LoVo (cell line): ENCODE results near the gene SLC24A2.
"Not testable (repeated sequence)": the region's sequence is repeated elsewhere in the genome, so short reads cannot be mapped to it uniquely, and the experiment has no call there.

ENCODE experiments used
- DNase-seq: peaks from one replicate; pipeline ENCODE4 v3.0.0-alpha.2; 2016; ENCODE audit warnings: low spot score

The SLC24A2 gene

GRCh38 chr9:19788614-19789271 is at the start of gene SLC24A2:
SLC24A2 (minus strand) TSS chr9:19789037.
- no peak for DNase-seq

GRCh38 chr9:19833331-19833730 is 44.5 kb upstream of the SLC24A2 start:
- DNase-seq: not testable (repeated sequence)

- no peak for DNase-seq
Observed at GRCh38 chr9:19830796-19831195, 42.0 kb upstream of the SLC24A2 start.

- DNase-seq: no peak
Observed at GRCh38 chr9:19828576-19829109, 39.8 kb upstream of the SLC24A2 start.

- DNase-seq: no peak
Observed at GRCh38 chr9:19816769-19817168, 27.9 kb upstream of the SLC24A2 start.

GRCh38 chr9:19812194-19812593 is 23.4 kb upstream of the SLC24A2 start:
- DNase-seq: no peak

- DNase-seq: no peak
Observed at GRCh38 chr9:19809422-19810269, 20.8 kb upstream of the SLC24A2 start.

- DNase-seq: no peak
Observed at GRCh38 chr9:19807182-19807892, 18.5 kb upstream of the SLC24A2 start.

- DNase-seq: no peak
Observed at GRCh38 chr9:19804431-19804830, 15.6 kb upstream of the SLC24A2 start.

GRCh38 chr9:19800884-19801283 is 12.0 kb upstream of the SLC24A2 start:
- no peak for DNase-seq

- no peak for DNase-seq
Observed at GRCh38 chr9:19799784-19800183, 10.9 kb upstream of the SLC24A2 start.

- DNase-seq: no peak
Observed at GRCh38 chr9:19788152-19788551, 685 bp downstream of the SLC24A2 start.

GRCh38 chr9:19787672-19788071 is 1.2 kb downstream of the SLC24A2 start:
- no peak for DNase-seq

GRCh38 chr9:19785230-19785629 is 3.6 kb downstream of the SLC24A2 start:
- DNase-seq: no peak

- no peak for DNase-seq
Observed at GRCh38 chr9:19784136-19784535, 4.7 kb downstream of the SLC24A2 start.

GRCh38 chr9:19783500-19783899 is 5.3 kb downstream of the SLC24A2 start:
- DNase-seq: no peak

- no peak for DNase-seq
Observed at GRCh38 chr9:19782005-19782404, 6.8 kb downstream of the SLC24A2 start.

GRCh38 chr9:19781240-19781639 is 7.6 kb downstream of the SLC24A2 start:
- no peak for DNase-seq

GRCh38 chr9:19771446-19771845 is 17.4 kb downstream of the SLC24A2 start:
- DNase-seq: no peak

GRCh38 chr9:19770973-19771372 is 17.9 kb downstream of the SLC24A2 start:
- DNase-seq: no peak

- DNase-seq: no peak
Observed at GRCh38 chr9:19769213-19769612, 19.6 kb downstream of the SLC24A2 start.

GRCh38 chr9:19768798-19769197 is 20.0 kb downstream of the SLC24A2 start:
- DNase-seq: no peak

- no peak for DNase-seq
Observed at GRCh38 chr9:19759066-19759465, 29.8 kb downstream of the SLC24A2 start.
